Cardiac fibroblast (primary cell): Measurements from ENCODE around the gene MYO7B.

Source experiments
- DNase-seq, 2 donors: peaks; one replicate each; pipeline versions ENCODE4 v3.0.0 to v3.0.0-alpha.2; 2010; ENCODE audit warnings: low read depth in 2 of 2
- H3K4me3 ChIP-seq, 2 donors: replicated peaks in 1 of 2; 1 replicate in 1 of 2; 2 replicates in 1 of 2; pipeline ENCODE4 v1.5.1; 2011; ENCODE audit warnings: low read depth in 2 of 2, low read length in 2 of 2, mild to moderate bottlenecking in 2 of 2, moderate library complexity in 1 of 2
- TF ChIP-seq, protein P1 (sequence below): IDR thresholded peaks from one replicate; pipeline ENCODE4 v1.5.1; 2011; ENCODE audit warnings: low read depth, mild to moderate bottlenecking, low read length, inconsistent platforms

Gene MYO7B

DNA sequence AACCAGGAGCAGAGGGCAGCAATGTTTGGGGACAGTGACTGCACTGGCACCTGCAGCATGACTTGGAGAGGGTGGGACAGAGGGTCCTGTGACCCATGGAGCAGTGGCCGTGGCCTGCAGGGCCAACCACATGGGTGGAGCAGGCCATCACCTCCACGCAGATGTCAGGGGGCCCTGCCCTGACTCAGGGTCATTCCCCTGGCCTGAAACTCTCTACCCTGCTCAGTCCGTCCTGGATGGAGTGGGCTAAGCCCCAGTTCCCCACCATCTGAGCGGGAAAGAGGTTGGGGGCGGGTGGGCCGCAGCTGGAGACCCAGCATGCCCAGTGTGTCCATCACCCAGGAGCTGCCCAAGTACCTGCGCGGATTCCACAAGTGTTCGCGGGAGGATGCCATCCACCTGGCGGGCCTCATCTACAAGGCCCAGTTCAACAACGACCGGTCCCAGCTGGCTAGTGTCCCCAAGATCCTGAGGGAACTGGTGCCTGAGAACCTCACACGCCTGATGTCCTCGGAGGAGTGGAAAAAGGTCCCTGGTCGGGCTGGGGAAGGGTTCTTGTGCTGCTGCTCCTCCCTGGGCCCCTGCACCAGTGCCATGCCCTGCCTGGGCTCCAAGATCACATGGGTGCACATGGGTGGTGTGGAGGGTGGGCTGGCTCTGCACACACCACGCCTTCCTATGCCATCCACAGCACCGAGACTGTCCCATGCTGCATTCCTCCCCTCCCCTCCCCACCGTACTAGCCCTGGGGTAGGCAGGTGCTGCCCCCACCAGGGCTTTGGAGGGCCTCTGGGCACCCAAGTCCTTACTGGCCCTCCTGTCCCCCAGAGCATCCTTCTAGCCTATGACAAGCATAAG is 100.1 kb downstream of the MYO7B start:
- TF ChIP-seq, protein P1, sequence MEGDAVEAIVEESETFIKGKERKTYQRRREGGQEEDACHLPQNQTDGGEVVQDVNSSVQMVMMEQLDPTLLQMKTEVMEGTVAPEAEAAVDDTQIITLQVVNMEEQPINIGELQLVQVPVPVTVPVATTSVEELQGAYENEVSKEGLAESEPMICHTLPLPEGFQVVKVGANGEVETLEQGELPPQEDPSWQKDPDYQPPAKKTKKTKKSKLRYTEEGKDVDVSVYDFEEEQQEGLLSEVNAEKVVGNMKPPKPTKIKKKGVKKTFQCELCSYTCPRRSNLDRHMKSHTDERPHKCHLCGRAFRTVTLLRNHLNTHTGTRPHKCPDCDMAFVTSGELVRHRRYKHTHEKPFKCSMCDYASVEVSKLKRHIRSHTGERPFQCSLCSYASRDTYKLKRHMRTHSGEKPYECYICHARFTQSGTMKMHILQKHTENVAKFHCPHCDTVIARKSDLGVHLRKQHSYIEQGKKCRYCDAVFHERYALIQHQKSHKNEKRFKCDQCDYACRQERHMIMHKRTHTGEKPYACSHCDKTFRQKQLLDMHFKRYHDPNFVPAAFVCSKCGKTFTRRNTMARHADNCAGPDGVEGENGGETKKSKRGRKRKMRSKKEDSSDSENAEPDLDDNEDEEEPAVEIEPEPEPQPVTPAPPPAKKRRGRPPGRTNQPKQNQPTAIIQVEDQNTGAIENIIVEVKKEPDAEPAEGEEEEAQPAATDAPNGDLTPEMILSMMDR, result no peak
- DNase-seq, result no peak
- H3K4me3 ChIP-seq, result no peak overlapping the region

DNA sequence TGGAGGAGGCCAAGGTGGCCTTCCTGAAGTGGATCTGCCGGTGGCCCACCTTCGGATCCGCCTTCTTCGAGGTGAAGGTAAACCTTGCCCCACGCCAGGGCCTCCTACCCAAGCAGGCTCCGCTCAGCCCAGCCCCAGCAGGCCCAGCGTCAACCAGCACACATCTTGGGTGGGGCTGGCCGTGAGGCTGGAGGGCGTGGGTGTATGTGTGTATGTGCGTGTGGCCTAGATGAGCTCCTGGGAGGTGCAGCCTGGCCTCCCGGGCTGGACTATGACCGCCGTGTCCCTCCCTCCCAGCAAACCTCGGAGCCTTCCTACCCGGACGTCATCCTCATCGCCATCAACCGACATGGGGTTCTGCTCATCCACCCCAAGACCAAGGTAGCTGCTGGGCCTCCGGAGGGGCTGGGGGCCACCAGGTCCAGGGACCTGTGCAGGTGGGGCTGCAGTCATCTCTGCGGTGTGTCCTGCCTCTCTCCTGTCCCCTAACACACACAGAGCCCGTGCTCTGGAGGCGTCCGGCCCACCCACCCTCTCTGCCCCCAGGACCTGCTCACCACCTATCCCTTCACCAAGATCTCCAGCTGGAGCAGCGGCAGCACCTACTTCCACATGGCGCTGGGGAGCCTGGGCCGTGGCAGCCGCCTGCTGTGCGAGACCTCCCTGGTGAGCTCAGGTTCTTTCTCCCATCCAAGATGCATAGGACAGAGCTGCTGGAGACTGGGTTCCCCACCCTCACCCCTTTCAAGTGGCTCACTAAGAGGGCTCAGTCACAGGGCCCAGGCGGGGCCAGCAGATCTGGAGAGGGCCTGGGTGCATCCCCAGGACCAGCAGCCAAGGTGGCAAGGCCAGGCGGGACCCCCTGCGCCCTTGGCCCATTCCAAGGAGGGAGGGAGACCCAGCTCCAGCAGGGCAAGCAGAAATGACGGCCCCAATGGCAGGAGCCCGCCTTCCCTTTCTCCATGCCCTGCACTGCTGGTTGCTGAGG is 101.1 kb downstream of the MYO7B start:
- H3K4me3 ChIP-seq, result no peak overlapping the region
- no peak for DNase-seq
- TF ChIP-seq, protein P1, result no peak

DNA sequence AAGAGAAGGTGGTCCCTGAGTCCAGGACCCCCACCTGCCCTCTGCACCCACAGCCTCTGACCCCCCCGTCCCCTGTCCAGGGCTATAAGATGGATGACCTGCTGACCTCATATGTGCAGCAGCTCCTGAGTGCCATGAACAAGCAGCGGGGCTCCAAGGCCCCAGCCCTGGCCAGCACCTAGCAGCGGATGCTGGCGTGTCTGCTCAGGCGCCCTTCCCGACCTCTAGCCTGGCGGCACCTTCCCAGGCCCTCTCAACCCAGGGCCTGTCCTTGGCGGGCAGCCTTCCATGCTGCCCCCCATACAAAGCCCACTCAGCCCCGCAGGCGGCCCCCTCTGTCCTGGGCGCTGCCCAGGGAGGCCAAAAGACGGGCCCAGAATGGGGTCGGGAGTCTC is 101.8 kb downstream of the MYO7B start:
- no peak for DNase-seq
- TF ChIP-seq, protein P1, result no peak
- H3K4me3 ChIP-seq, result no peak overlapping the region

DNA sequence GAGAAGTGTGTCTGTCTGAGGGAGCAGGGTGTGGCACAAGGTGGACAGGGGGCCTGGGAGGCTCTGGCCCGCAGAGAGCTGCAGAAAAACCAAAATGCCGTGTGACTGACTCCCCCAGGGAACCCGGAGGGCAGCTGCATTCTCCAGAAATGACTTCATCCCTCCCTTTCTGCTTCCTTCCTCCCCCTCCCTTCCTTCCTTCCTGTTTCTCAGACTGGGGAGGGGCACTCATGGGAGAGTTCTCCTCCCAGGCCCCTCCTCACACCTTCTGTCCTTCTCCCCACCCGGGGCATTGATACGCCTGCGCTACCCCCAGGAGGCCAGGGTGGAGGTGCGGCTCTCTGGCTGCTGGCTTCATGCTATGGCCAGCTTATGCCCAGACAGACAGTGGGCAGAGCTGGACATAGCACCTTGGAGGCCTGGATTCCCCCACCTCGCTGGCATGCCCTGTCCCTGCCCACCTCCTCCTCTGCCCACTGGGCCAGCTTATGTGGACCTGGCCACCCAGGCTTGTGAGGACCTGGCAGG is 102.3 kb downstream of the MYO7B start:
- DNase-seq, result peak; percentile 88 to 91
- H3K4me3 ChIP-seq, result no peak overlapping the region

DNA sequence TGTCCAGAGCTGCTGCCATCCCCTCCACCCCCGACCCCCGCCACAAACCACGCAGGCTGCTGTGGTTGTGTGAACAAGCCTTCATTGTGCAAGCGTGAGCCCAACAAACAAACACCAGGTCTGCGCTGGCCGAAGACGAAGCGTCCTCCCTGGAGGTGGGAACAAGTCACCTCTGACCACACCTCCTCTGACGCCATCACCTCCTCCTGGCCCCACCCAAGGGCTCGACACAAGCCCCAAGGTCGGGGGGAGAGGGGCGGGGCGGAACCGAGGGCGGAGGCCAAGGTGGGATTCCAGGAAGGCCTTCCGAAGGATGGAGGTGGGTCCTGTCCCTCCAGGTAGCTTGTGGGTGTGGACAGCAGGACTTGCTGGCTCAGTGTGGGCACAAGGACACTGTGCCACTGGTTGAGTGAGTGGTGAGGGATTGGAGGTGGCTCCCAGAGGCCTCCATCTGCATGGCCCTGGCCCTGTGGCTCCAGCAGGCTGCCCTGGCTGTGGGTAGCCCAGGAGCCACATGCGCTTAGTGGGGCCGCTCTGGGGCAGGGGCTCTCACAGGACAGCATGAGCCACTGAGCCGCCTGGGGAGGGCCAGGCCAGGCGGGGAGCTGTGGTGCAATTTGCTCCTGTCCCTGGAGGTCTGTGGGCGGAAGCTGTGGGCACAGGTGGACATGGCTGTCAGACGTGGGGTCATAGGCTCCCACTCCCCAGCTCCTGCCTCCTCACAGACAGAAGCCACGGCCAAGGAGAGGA is 103.1 kb downstream of the MYO7B start:
- no peak overlapping the region for H3K4me3 ChIP-seq
- TF ChIP-seq, protein P1, result no peak
- peak; percentile 20 to 50 for DNase-seq

More for the DNA sequence above, 102.3 kb downstream of the MYO7B start:
- TF ChIP-seq, protein P1, result no peak

DNA sequence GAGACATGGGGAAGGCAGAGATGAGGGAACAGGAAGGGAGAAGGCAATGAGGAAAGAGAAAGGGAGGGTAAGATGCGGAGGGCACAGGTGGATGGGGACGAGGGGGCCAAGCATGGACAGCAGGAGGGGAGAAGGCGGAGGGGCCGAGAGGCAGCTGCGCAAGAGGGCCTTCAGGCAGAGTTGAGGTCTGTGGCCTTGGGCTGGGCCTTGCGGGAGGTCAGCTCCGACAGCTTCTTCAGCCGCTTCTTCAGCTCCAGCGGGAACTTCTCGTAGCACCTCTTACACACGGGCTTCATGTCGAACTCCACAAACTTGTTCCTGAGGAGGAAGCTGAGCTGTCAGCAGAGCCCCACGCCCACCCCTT is 103.6 kb downstream of the MYO7B start:
- no peak for DNase-seq
- H3K4me3 ChIP-seq, result no peak overlapping the region
- TF ChIP-seq, protein P1, result no peak
